T47D (cell line): ENCODE data around the gene KCNB1.
"Not testable (repeated sequence)": the region's sequence is repeated elsewhere in the genome, so short reads cannot be mapped to it uniquely, and the experiment has no call there.

Source experiments
- DNase-seq, 2 experiments: peaks; one replicate each; pipeline versions ENCODE4 v3.0.0 to v3.0.0-alpha.2; 2011 to 2012; ENCODE audit warnings: low read depth in 1 of 2, low spot score in 1 of 2
- JUND ChIP-seq: IDR thresholded peaks from 2 replicates; pipeline ENCODE4 v1.6.1; 2012; ENCODE audit warnings: low read depth
- in situ Hi-C: cut with HindIII; loops from 2 replicates; pipeline ENCODE4 v1.10.0; 2016; ENCODE audit warnings: low sequenced_read_pairs, low pct_unique_long_range_greater_than_20kb

The KCNB1 gene

DNA sequence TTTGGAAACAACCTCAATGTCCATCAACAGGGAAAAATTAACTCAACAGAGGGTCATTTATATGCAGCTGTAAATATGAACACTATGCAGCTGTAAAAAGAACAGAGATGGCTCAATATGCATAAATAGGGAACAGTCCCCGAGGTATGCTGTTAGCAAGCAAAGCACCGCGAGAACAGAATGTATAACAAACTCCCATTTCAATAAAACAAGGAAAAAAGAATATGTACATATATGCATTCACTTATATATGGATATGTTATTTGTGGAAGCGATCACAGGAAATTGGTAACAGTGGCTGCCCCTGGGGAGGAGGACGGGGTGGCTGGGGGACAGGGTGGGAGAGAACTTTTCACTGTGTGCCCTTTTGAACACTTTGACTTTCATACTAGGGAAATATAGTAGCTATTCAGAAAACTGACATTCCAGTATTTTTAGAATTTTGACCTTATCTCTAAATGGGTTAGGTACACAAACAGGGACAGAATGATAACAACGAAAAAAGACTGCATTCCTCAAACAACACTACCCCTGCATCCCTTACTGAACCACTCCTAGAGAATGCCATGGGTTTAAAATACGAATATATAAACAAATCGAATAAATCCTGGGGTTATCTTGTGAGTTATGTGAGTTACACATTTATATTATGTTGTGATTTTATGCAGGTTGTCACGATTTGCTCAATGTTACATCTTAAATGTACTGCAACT, 64.5 kb downstream of the KCNB1 start:
- TF ChIP-seq JUND, result no peak
- DNase-seq, result no peak
- in situ Hi-C loops, result no loop called here

DNA sequence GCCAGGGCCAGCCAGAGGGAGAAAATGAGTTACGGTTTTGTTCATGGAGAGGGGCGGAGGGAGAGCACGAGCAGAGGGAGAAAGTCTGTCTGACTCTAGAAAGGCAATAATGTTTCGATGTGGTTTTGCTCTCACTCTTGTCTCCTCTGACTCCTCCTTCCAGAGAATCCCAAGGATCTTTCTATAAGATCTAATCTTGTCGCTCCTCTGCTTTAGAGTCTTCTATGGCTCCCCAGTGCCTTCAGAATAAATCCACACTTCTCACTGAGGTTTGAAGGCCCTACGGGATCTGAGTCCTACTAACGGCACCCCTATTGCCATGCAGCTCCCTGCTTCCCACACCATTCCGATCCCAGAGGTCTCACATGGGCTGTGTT, 66.8 kb downstream of the KCNB1 start:
- DNase-seq, result no peak
- in situ Hi-C loops, result no loop called here
- TF ChIP-seq JUND, result no peak

DNA sequence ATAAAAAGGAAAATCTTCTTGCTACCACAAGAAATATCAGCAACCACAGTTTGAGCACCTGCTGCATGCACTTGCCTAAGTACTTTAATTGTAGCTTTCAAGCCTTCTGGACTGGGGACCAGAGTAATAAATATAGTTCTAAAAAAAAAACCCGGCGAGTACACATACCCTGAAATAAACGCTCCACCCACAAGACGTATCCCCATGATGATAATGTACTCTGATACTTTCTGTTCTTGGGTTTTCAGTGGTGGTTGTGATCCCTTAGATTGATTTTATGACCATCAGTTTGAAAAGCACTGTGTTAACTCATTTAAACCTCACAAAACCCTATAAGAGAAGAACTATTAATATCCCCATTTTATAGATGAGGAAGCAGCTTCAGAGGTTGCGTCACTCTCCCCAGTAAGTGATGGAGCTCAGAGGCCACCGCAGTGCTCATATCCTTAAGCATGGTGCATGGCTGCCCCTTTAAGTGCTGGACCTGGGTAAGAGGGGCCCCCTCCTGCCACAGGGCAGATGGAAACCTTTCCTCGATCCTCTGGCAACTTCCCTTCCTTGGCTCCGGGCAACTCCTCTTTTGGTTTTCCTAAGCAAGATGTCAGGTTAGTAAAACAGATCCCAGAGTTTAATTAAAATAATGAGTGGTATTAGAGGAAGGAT, 67.3 kb downstream of the KCNB1 start:
- TF ChIP-seq JUND, result no peak
- in situ Hi-C loops, result no loop called here
- DNase-seq, result no peak

DNA sequence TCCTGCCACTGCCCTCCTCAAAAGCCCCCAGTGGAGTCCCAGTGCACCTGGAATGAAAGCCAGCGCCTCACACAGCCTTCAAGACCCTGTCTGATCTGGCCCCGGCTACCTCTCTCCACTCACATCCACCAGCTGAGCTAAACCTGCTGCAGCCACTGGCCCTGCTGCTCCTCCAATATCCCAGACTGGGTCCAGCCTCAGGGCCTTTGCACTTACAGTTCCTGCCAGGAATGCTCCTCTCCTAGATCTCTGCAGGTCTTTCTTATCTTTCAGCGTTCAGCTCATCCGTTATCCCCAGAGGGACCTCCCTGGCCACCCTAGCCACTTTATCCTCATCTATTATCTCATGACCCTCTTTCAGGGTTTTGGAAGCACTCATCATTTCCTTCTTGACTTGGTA, 68.8 kb downstream of the KCNB1 start:
- no peak for TF ChIP-seq JUND
- in situ Hi-C loops, result no loop called here
- DNase-seq, result no peak

DNA sequence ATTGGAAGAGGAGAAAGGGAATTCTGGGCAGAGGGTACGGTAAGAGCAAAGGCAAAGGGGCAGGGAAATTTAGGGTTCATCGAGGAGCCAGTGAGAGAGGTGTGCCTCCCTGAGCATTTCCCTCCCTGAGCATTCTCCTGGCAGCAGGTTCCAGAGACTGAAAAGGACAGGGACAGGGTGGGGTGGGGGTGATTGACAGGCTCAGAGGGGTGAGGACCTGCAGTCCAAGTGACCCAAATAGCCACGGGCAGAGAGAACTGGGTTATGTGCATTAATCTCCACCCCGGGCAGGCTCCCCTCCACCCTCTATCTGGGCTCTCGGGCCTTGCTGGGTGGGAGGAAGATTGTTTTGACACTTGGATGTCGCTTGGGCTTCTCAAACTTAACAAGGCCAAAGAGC, 69.5 kb downstream of the KCNB1 start:
- in situ Hi-C loops, result no loop called here
- DNase-seq, result no peak

DNA sequence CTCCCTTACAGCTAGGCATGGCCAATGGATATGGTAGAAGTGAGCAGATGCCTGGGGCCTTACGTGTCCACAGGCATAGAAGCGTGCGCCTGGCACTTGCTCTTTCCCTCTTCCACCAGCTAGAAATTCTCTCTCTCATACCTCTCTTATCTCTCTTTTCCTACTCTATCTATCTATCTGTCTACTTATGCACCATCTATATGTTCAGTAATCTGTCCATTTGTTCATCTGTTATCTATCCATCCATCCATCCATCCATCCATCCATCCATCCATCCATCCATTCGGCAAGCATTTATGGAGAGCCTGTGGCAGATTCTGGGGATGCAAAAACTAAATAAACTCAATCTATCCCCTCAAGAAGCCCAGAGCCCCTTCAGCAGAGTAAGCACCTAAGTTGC, 70.2 kb downstream of the KCNB1 start:
- in situ Hi-C loops, result no loop called here
- no peak for TF ChIP-seq JUND
- no peak for DNase-seq

More for the DNA sequence above, 69.5 kb downstream of the KCNB1 start:
- TF ChIP-seq JUND, result no peak

DNA sequence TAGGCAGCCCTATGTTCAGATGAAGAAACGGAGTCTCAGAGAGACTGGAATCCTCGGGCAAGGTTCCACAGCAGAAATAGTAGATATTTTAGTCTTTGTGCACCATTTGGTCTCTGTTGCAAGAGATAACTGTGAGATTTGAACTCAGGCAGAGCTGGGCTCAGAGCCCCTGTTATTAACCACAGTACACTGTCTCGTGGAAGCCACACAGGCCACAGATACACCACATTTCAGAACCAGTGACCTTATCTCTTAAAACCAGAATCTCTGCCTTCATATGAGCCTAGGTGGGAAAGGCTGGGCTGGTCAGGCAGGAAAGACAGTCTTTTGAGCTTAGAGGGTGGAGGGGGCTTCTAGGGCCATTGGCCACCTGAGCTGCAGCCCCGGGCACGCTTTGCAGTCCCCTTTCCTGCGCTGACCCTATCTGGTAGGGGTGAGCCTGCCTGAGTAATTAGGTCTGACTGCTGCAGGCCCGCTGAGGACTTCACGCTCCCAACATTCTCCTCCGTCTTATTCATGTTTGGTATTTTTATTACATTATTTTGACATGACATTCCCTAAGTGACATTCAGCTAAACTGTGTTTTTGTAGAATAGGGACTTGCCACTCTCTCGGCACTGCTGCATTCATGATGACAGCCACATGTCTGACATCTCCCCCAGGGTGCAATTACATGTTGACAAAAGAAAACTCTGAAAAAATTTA, 71.1 kb downstream of the KCNB1 start:
- no peak for DNase-seq
- TF ChIP-seq JUND, result no peak
- in situ Hi-C loops, result no loop called here

DNA sequence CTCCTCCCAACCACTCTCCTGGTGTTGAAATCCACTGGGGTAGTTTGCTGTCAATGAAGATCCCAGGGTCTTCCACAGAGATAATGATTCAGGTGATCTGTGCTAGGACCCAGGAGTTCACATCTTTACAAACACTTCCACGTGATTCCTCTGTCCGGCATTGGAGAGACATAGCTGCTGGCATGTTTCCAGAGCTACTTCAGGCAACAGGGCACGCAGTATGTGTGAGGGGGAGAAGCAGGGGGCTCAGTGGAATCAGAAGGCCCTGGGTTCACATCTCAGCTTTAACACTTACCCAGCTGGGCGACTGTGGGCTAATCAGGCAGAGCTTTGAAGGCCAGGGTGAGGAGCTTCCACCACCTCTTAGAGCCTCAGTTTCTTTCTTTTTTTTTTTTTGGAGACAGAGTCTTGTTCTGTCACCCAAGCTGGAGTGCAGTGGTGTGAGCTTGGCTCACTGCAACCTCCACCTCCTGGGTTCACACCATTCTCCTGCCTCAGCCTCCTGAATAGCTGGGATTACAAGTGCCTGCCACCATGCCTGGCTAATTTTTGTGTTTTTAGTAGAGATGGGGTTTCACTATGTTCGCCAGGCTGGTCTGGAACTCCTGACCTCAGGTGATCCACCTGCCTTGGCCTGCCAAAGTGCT, 72.4 kb downstream of the KCNB1 start:
- DNase-seq, in situ Hi-C loops: not testable (repeated sequence)

DNA sequence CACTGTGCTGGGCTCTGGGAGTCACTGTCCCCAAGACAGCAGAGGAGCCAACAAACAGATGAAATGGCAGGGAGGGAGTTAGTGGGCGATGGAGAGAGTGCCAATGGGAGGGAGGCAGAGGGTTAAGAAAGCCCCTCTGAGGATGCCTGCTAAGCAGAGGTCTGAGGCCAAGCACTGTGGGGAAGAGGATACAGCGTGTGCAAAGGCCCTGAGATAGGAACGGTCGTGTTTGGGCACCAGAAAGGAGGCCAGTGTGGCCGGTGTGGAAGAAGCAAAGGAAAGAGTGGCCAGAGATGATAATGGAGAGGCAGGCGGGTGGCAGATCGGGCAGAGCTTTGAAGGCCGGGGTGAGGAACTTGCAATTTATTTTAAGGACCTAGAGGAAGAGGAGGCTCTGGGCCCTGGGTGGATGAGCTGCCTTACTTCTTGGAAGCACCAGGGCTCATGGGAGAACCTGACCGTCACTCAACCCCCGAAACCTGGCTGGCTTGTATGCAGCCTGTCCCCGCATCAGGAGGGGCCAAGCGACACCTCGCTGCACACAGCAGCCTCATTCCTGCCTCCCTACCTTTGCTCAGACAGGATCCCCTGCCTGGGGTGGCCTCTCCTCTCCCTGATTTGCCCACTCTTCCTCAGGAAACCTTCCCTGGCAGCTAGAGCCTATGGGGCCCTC, 73.0 kb downstream of the KCNB1 start:
- no peak for DNase-seq
- no peak for TF ChIP-seq JUND
- in situ Hi-C loops, result no loop called here

DNA sequence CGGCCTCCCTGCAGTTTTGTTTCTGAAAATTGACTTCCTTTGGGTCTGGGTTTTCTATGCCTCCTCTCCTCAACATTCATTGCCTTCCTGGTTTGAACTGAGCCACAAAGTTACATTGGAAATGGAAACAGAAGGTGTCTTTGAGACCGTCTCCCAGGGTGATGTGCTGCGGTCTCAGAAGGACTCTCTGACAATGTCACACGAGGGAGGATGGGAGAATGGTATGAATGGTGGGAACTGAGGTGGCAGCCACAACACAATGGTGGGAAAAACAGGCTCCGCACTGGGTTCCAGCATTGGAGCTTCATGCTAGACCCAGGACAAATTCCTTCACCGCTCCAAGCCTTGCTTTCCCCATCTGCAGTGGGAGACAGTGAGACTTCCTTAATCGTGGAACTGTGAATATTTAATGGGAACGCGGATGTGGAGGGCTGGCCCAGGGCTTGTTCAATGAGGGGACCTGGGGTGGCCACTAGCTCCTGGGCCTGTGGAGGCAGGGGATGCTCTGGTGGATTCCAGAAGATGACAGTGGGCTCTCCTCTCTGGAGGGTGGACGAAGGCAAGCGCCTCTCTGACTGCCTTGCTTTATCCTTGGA, 73.9 kb downstream of the KCNB1 start:
- no peak for TF ChIP-seq JUND
- DNase-seq, result no peak
- in situ Hi-C loops, result no loop called here

DNA sequence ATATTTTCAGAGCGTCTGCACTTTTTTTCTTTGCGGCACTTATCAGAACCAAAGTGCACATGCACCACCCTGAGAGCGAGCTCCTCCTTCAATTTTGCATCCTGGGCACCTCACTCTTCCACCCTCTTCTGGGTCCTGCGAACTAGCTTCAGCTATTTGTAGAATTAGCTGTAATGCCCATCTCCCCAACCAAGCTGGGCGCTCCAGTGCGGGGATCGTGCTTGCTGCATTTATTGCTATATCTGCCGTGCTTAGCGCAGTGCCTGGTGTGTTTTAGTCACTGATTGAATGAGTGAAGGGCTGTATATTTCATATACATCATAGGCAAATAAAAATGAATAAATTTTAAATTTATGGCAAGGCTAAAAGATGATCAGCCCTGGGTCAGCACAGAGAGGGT, 75.8 kb downstream of the KCNB1 start:
- DNase-seq, result no peak
- in situ Hi-C loops, result no loop called here
- no peak for TF ChIP-seq JUND

DNA sequence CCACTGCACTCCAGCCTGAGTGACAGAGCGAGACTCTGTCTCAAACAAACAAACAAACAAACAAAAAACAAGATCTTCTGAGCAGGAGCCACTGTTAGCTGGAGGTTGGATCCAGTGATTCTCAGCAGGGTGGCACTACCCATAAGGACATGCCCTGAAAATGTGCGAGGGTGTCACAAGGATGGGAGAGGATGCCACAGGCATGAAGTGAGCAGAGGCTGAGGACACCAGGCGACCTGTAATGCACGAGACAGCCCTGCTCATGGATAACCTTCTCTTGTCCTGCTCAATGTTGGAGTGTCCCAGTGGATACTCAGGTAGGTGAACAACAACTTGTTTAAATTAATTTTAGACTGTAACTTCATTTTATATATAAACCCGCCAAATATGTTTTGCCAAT, 76.8 kb downstream of the KCNB1 start:
- no peak for DNase-seq
- no peak for TF ChIP-seq JUND
- in situ Hi-C loops, result no loop called here
